NT2/D1 (cell line): ENCODE results near the gene ENPP6.

Experiments used
- SUZ12 ChIP-seq: IDR thresholded peaks from 2 replicates; pipeline ENCODE4 v1.6.1; 2011; ENCODE audit not compliant: insufficient read length, insufficient read depth; ENCODE audit errors: extremely low read depth
- ZNF274 ChIP-seq: IDR thresholded peaks from 2 replicates; pipeline ENCODE4 v1.6.1; 2011; ENCODE audit warnings: mild to moderate bottlenecking, low read depth, low read length

- TF ChIP-seq SUZ12 (no peak), ZNF274 (no peak)
Observed at GRCh38 chr4:184094532-184095159, 123.0 kb downstream of the ENPP6 start.
